GM11168 (cell line): ENCODE measurements around the gene GLCE.
"Not testable (repeated sequence)": the region's sequence is repeated elsewhere in the genome, so short reads cannot be mapped to it uniquely, and the experiment has no call there.

ENCODE experiments used
- in situ Hi-C: fragments of 300-500 bp; cut with MboI; formaldehyde crosslinking; loops from one replicate; pipeline ENCODE4 v1.12.0; 2022; ENCODE audit warnings: low sequenced_read_pairs; ENCODE audit not compliant: unreplicated experiment

GLCE gene

GRCh38 chr15:69158201-69158842, 2.1 kb upstream of the GLCE start:
- in situ Hi-C loops: no loop called here

- in situ Hi-C loops: no loop called here
Measured at GRCh38 chr15:69158843-69159240, 1.6 kb upstream of the GLCE start.

- in situ Hi-C loops: no loop called here
Measured at GRCh38 chr15:69159805-69160140, 662 bp upstream of the GLCE start.

- in situ Hi-C loops: no loop called here
Measured at GRCh38 chr15:69161079-69161877, 843 bp downstream of the GLCE start.

GRCh38 chr15:69161878-69162213, 1.4 kb downstream of the GLCE start:
- in situ Hi-C loops: no loop called here

DNA sequence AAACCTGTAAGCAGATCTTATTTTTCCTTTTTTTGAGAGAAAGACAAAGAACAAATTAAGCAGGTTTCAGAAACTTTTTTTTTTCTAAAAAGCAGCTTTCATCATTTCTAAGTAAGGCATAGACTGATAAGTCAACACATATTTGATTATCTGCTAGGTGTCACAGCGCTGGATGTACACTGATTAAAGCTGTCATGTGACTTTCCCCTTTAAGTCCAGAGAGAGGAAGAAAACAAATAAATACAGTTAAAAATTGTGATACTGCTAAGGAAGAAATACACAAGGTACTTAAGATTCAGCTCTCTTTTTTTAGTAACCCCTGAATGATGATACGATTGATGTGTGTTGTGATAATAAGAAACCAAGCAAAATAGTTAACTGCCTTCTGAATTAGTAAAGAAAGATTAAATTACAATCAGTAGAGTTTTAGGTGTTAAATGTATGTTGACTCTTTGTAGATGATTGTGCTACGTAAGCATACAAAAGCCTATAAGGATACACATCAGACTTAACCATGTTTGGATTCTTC, 2.8 kb downstream of the GLCE start:
- in situ Hi-C loops: no loop called here

GRCh38 chr15:69164807-69165636, 4.6 kb downstream of the GLCE start:
- in situ Hi-C loops: no loop called here

DNA sequence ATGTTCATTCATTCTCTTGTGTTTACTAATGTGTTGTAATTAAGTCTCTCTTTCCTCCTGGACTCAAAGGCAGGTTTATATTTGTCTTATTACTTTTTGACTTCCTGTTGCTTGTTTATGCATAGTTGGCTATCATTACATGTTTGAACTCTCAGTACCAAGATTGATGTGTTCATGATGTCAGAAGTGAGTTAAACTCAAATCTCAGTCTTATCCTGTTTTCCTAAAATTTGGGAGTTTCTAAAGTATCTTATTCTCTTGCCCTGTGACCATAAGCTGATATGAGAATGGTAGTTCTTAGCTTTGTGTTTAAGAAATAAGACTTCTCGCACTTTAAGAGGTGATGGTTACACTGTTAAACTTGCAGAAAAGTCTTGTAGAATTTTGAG, 5.2 kb downstream of the GLCE start:
- in situ Hi-C loops: no loop called here

- in situ Hi-C loops: no loop called here
Measured at GRCh38 chr15:69167218-69167846, 6.9 kb downstream of the GLCE start.

DNA sequence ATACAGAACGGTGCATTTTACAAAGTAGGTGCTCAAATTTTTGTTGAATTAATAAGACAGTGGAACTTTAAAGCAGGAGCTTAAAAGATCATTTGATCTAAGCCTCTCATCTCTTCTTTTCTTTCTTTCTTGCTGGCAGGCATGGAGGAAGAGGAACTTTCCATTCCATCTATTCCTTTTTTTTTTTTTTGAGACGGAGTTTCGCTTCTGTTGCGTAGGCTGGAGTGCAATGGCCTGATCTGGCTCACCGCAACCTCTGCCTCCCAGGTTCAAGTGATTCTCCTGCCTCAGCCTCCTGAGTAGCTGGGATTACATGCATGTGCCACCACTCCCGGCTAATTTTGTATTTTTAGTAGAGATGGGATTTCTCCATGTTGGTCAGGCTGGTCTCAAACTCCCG, 7.9 kb downstream of the GLCE start:
- in situ Hi-C loops: not testable (repeated sequence)

GRCh38 chr15:69169540-69169939, 9.1 kb downstream of the GLCE start:
- in situ Hi-C loops: not testable (repeated sequence)

DNA sequence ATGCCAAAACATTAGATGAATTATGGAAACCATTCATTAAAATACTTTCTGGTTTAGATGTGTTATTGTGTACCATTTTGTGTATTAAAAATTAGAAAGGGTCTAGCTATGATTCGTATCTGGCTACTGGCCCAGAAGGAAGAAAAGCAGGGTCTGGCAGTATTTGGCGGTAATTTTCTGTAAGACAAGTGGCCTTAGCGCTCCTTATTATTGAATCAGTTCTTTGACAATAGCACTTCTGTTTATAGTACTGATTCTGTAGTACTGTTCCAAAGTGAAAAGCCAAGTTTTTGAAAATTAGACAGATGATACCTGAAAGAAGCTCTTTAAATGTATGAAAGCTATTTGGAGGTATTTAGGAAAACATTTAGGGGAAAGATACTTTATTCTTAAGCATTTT, 10.2 kb downstream of the GLCE start:
- in situ Hi-C loops: no loop called here

DNA sequence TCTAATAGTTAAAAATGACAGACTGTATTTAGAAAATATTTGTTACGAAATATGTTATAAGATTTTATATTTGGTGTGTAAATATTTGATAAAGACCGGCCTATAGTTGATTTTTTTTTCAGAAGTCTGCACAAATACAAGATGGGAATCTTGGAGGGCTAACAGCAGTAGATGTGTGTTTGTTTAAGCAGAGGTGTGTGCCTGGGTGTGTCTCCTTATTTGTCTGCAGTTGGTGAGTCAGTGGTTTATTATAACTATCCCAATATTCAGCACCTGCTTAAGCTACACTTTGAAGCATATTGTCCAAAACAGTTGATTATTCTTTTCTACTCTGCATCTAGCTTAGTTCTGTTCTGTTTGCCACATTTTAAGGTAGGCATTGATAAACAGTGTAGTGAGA, 12.4 kb downstream of the GLCE start:
- in situ Hi-C loops: no loop called here

DNA sequence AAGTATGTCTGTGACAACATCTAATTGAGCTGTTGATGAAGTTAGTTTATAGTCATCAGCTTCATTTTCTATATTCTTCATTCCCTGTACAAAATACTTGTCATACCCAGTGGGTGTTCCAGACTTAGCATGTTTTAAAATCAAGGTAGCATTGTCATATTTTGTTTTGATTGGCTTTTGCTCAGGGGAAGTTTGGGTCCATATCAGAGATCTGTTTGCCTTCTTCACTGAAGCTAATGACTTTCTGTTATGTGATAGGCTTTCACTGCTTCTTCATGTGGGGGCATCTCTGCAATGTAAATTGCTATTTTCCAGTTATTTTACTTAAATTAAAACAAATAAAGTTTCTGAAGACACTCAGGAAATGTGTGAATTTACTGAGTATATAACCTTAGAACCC, 15.1 kb downstream of the GLCE start:
- in situ Hi-C loops: no loop called here

DNA sequence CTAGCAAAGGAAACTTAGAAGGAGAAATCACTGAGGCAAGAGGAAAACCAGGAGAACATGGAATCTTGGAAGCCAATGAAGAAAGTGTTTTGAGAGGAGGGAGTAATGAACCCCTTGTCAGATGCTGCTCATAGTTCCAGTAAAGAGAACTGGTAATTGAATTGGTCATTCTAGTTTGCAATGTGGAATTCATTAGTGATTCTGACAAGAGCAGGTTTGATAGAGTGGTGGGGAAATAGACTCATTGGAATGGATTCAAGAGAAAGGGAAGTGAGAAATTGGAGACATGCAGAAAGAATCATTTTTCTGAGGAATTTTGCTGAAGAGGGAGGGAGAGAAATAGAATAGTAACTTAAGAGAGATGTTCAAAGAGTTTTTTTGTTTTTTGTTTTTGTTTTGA, 21.0 kb downstream of the GLCE start:
- in situ Hi-C loops: no loop called here

- in situ Hi-C loops: no loop called here
Measured at GRCh38 chr15:69185216-69185615, 24.8 kb downstream of the GLCE start.

GRCh38 chr15:69185706-69186105, 25.3 kb downstream of the GLCE start:
- in situ Hi-C loops: no loop called here

GRCh38 chr15:69189157-69189556, 28.7 kb downstream of the GLCE start:
- in situ Hi-C loops: no loop called here

DNA sequence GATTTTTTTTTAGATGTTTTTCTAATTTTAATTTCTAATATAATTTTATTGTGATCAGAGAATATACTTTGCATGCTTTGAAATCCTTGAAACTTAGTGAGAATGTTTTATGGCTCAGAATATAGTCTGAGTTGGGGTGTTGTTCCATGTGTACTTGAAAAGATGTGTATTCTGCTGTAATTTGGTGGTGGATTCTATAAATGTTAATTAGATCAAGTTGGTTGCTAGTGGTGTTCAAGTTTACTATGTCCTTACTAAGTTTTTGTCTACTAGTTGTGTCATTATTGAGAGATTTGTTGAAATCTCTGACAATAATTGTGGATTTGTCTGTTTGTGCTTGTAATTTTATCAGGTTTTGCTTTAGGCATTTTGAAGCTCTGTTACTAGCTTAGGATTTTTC, 29.7 kb downstream of the GLCE start:
- in situ Hi-C loops: no loop called here

DNA sequence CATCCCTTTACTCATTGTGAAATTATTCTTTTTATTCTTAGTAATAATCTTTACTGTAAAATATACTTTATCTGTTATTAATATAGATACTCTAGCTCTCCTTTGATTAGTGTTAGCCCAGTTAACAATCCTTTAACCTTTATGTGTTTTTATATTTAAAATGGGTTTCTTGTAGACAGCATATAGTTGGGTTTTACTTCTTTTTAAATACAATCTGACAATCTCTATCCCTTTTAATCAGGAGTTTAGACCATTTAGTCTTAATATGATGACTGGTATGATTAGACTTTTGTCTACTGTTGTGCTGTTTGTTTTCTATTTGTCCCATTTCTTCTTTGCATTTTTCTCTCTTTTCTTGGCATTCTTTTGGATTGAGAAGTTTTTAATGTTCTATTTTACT, 30.1 kb downstream of the GLCE start:
- in situ Hi-C loops: no loop called here
